ENCODE measurements around the gene IDUA.
"Not testable (repeated sequence)": the region's sequence is repeated elsewhere in the genome, so short reads cannot be mapped to it uniquely, and the experiment has no call there.

IDUA gene

DNA sequence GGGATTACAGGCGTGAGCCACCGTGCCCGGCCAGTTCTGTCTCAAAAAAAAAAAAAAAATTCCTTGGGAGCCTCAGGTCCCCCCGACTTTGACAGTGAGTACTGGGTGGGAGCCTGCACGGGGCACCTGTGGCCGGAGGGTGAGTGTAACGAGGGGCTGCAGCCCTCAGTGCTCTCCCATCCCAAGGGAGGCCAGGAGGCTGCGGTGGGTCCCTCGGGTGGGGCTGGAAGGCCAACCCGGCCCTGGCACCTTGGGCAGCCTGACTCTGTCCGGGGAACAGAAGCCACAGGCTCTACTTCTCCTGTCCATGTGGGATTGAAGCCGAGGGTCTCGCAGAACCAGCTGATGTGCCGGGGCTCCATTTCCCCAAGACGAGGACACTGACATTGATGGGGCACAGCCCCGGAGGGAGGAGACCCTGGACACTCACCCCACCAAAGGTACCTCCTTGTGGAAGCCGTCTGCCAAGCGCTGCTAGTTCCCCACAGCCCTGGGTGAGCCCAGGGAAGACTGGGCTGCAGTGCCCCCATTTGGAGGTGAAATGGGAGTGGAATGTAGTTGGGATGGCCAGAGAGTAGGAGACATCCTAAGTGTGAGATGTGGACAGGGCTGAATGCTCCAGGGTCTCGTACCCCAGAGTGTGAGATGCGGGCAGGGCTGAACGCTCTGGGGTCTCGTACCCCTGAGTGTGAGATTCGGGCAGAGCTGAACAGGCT lies 8.6 kb downstream of the IDUA start:
- POLR2A ChIA-PET, result no interaction called here
- DNase-seq (ENCODE audit: extremely low spot score), result no peak
- CTCF ChIA-PET, result no interaction called here
- TF ChIP-seq, protein P1, sequence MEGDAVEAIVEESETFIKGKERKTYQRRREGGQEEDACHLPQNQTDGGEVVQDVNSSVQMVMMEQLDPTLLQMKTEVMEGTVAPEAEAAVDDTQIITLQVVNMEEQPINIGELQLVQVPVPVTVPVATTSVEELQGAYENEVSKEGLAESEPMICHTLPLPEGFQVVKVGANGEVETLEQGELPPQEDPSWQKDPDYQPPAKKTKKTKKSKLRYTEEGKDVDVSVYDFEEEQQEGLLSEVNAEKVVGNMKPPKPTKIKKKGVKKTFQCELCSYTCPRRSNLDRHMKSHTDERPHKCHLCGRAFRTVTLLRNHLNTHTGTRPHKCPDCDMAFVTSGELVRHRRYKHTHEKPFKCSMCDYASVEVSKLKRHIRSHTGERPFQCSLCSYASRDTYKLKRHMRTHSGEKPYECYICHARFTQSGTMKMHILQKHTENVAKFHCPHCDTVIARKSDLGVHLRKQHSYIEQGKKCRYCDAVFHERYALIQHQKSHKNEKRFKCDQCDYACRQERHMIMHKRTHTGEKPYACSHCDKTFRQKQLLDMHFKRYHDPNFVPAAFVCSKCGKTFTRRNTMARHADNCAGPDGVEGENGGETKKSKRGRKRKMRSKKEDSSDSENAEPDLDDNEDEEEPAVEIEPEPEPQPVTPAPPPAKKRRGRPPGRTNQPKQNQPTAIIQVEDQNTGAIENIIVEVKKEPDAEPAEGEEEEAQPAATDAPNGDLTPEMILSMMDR (IDR thresholded peaks at IDR 0.05; ENCODE audit: control extremely low read depth, extremely low read depth, low read depth, missing control alignments), result no peak

DNA sequence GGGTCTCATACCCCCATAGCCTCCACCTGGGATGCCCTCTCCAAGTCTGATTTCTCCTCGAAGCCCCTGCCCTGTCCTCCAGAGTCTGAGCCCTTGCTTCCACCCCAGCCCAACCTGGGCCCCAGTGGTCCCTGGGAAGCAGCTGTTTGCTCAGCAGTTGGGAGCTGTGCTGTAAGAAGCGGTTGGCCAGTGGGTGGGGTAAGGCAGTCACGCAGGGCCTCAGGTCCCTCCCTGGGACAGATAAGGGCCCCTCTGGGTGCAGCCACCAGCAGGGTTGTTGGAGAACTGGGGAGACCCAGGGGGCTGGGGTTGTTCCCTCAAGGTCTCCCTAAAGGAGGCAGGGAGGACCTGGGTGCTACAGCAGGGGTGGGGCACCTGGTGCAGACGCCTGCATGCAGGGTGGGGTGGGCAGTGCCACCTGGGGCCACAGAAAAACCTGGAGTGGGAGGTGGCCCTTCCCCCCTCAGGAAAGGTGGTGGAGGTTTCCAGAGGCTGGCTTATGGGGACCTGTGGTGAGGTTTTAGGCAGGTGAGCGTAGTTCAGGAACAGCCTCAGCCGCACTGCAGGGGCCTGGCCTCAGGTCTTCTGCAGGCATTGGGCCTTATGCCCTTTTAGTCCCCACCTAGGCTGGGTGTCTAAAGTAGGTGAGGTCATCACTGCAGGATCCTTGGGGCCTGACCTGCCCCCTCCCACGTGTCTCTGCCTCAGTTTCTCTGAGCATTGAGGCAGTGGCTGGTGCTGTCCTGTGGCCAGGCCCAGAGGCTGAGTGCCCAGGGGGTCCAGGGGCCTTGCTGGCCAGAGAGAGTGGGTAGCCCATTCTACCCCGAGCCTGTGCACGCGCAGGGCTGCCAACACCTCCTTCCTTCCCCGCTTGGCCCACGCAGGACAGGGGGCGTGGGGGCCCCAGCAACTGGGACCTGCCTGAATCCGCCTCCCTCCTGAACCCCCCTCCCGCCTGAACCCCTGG lies 9.5 kb downstream of the IDUA start:
- POLR2A ChIA-PET, result no interaction called here
- DNase-seq (ENCODE audit: extremely low spot score), result no peak
- CTCF ChIA-PET, result no interaction called here
- TF ChIP-seq, protein P1 (IDR thresholded peaks at IDR 0.05; ENCODE audit: control extremely low read depth, extremely low read depth, low read depth, missing control alignments), result no peak

DNA sequence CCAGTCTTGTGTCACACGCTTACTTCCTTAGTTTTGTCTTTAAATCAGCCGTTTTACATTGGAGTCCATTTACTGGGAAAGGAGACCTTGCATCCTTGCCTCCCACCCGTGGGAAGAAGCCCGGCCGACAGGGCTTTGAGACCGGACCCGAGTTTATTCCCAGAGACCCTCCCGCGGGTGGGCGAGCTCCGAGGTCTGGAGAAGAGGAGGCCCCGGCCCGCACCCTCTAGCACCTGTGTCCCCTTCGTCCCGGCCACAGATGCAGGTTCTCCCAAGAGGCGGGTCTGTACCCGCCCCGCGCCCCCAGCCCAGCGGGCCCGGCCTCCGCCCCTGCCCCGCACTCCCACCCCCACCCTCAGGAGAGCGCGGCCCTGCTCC lies 10.1 kb downstream of the IDUA start:
- DNase-seq (ENCODE audit: extremely low spot score), result no peak
- CTCF ChIA-PET, result no interaction called here
- TF ChIP-seq, protein P1 (IDR thresholded peaks at IDR 0.05; ENCODE audit: control extremely low read depth, extremely low read depth, low read depth, missing control alignments), result no peak
- POLR2A ChIA-PET, result no interaction called here

DNA sequence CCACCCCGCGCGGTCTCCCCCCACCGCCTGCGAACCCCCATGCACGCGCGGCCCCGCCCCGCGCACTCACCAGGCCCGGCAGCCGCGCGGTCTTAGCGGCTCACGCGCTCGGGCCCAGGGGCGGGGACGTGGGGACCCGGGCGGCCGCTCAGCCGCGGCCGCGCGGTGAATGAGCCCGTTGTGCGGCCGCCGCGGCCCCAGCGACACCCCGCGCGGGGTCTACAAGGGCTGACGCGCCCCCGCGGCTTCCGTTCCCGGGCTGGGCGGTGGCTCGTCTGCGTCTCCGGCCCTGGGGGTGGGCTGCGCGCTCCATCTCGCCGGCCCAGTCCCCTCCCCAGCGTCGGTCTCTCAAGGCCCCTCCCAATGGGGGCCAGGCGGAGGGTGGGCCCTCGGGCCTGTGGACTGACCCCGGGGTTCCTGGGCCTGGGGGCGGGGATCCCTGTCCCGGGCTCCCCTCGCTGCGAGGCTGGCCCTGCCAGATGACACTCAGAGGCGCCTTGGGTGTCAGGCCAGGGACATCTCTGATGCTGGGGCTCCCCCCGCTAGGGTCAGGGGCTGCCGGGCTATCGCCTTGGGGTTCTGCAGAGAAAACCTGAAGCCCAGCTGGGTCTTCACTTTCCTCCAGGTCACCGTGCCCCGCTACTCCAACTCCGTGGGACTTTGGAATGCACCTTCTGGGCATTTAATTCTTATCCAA lies 10.7 kb downstream of the IDUA start:
- DNase-seq (ENCODE audit: extremely low spot score), result no peak
- ChIA-PET CTCF (no interaction called here), POLR2A (no interaction called here)
- TF ChIP-seq, protein P1 (IDR thresholded peaks at IDR 0.05; ENCODE audit: control extremely low read depth, extremely low read depth, low read depth, missing control alignments), result no peak

DNA sequence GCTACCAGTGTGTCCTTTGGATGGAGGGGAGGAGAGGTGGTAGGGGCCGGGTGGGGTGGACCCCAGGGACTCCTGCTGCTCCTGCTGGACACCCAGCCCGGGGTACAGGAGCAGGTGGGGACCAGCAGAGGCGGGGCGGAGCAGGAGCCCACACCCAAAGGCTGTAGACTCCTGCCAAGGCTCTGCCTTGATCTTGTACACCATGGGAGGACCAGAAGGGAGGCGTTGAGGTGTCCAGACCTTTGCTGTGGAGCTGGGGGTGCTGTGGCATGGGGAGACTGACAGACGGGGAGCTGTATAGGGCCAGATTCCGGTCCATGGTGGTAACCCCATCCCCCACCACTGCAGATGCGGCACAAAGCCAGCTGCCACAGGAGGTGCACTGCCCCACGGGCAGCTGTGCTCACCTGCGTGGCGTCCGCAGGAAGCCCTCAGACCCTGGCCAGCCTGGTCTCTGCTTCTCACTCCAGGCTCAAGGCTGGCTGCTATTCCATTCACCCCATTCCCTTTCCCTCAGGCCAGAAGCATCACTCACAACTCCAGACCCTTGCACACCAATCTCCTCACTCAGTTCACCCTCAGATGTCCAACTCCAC lies 11.3 kb downstream of the IDUA start:
- DNase-seq (ENCODE audit: extremely low spot score), result no peak
- TF ChIP-seq, protein P1 (IDR thresholded peaks at IDR 0.05; ENCODE audit: control extremely low read depth, extremely low read depth, low read depth, missing control alignments), result no peak
- CTCF ChIA-PET, result interaction anchor here (1.2 kb wide), 1 partner anchor 10 kb away, joined by 6 read pairs; the partner anchor contains the start of gene IDUA
- POLR2A ChIA-PET, result no interaction called here

DNA sequence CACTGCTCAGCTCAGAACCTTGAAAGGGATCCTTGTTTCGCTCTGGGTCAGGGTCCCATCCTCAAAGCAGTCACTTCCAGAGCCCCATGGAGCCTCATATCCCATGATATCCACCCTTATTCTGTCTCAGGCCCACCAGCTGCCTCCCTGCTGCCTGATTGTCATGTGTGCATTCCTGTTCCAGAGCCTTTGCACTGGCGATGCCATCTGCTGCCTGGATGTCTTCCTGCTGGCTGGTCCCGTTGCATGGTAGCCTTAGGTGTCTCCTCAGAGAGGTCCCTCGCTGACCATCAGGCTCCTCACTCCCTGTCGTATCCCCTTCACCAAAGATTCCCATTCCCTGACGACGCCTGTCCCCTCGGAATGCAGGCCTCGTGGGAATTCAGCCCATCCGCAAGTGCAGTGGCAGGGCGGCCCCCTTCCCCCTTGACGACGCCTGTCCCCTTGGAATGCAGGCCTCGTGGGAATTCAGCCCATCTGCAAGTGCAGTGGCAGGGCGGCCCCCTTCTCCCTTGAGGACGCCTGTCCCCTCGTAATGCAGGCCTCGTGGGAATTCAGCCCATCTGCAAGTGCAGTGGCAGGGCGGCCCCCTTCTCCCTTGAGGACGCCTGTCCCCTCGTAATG lies 12.5 kb downstream of the IDUA start:
- POLR2A ChIA-PET, result not testable (repeated sequence)

More for the DNA sequence above, 12.5 kb downstream of the IDUA start:
- DNase-seq (ENCODE audit: extremely low spot score), result not testable (repeated sequence)
- CTCF ChIA-PET, result interaction anchor here (1.2 kb wide), 1 partner anchor 12 kb away, joined by 6 read pairs; the partner anchor contains the start of gene IDUA
